Esophagus muscularis mucosa (tissue), 4 donors: ENCODE data around the gene RWDD1.

ENCODE experiments used
- EP300 ChIP-seq: sonication (generic); formaldehyde crosslinking; IDR thresholded peaks from one replicate; pipeline ENCODE4 v1.6.1; 2017; ENCODE audit warnings: antibody characterized with exemption
- POLR2A ChIP-seq: fragments of 450-650 bp; IDR thresholded peaks from one replicate; pipeline ENCODE4 v1.6.1; 2017; ENCODE audit warnings: antibody characterized with exemption, moderate library complexity, mild to moderate bottlenecking, low read depth
- POLR2AphosphoS5 ChIP-seq, 2 donors: sonication (generic); formaldehyde crosslinking; IDR thresholded peaks; one replicate each; pipeline ENCODE4 v1.6.1; 2017; ENCODE audit warnings: antibody characterized with exemption in 2 of 2
- TF ChIP-seq, protein P1 (sequence below), 3 experiments: fragments of 200-600 bp in 2 of 3; fragments of 450-650 bp in 1 of 3; sonication (generic) in 2 of 3; IDR thresholded peaks; one replicate each; pipeline ENCODE4 v1.5.1; 2017 to 2019; ENCODE audit warnings: antibody characterized with exemption in 3 of 3, mild to moderate bottlenecking in 2 of 3, moderate library complexity in 1 of 3

DNA sequence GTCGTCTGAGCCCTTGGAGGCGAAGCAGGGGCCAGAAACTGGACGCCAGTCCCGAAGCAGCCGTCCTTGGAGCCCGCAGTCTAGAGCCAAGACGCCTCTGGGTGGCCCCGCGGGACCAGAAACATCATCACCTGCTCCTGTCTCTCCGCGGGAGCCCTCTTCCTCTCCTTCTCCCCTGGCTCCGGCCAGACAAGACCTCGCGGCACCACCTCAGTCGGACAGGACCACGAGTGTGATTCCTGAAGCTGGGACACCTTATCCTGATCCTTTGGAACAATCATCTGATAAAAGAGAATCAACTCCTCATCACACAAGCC lies 45.4 kb downstream of the RWDD1 start:
- TF ChIP-seq, protein P1, sequence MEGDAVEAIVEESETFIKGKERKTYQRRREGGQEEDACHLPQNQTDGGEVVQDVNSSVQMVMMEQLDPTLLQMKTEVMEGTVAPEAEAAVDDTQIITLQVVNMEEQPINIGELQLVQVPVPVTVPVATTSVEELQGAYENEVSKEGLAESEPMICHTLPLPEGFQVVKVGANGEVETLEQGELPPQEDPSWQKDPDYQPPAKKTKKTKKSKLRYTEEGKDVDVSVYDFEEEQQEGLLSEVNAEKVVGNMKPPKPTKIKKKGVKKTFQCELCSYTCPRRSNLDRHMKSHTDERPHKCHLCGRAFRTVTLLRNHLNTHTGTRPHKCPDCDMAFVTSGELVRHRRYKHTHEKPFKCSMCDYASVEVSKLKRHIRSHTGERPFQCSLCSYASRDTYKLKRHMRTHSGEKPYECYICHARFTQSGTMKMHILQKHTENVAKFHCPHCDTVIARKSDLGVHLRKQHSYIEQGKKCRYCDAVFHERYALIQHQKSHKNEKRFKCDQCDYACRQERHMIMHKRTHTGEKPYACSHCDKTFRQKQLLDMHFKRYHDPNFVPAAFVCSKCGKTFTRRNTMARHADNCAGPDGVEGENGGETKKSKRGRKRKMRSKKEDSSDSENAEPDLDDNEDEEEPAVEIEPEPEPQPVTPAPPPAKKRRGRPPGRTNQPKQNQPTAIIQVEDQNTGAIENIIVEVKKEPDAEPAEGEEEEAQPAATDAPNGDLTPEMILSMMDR (IDR thresholded peaks at IDR 0.05), result no peak
- TF ChIP-seq POLR2A (no peak), EP300 (no peak), POLR2AphosphoS5 (IDR thresholded peaks at IDR 0.05) (no peak)
